CD4-positive, alpha-beta T cell (primary cell): ENCODE results near the gene KBTBD4. TPM values are rescaled to one million over a fixed set of nuclear protein-coding genes. Genes with fewer than 3 reads are reported as not detected.

Experiments
- ATAC-seq: fragments of 200-7000 bp; cut with Tn5 transposase; one replicate; pipeline ENCODE4 v1.10.0; 2022; ENCODE audit warnings: mild to moderate bottlenecking; ENCODE audit not compliant: poor library complexity
- CTCF ChIA-PET: fragments of 350-600 bp; sonication (Branson Sonifier 250); formaldehyde crosslinking; loops from one replicate; lab custom pipeline; 2021; ENCODE audit warnings: antibody characterized with exemption, inconsistent platforms; lab: Charles Lee
- POLR2A ChIA-PET: fragments of 350-600 bp; sonication (Branson Sonifier 250); formaldehyde crosslinking; loops from one replicate; lab custom pipeline; 2021; ENCODE audit warnings: antibody characterized with exemption, inconsistent platforms; lab: Charles Lee
- DNase-seq, 14 experiments: peaks; one replicate each; pipeline ENCODE4 v3.0.0-alpha.2; 2013 to 2020; ENCODE audit warnings: mixed read lengths in 2 of 14
- H3K27ac ChIP-seq, 2 donors: one replicate each; pipeline versions ENCODE4 v1.5.1 to v1.7.0; 2013; ENCODE audit warnings: low read length in 2 of 2, low read depth in 1 of 2, mild to moderate bottlenecking in 1 of 2
- H3K27me3 ChIP-seq, 2 experiments: 1 replicate in 1 of 2; 2 replicates in 1 of 2; pipeline versions ENCODE4 v1.6.1 to v1.7.0; 2013; ENCODE audit warnings: low read length in 2 of 2, control low read depth in 1 of 2, mild to moderate bottlenecking in 1 of 2, moderate library complexity in 1 of 2; ENCODE audit not compliant: insufficient read depth in 2 of 2, control insufficient read depth in 1 of 2
- H3K36me3 ChIP-seq: one replicate; pipeline ENCODE4 v1.6.1; 2013; ENCODE audit warnings: low read length, control low read depth; ENCODE audit not compliant: insufficient read depth
- H3K4me1 ChIP-seq: one replicate; pipeline ENCODE4 v1.6.1; 2013; ENCODE audit warnings: low read length, control low read depth; ENCODE audit not compliant: insufficient read depth
- H3K4me3 ChIP-seq: one replicate; pipeline ENCODE4 v1.5.1; 2013; ENCODE audit warnings: mild to moderate bottlenecking, low read length, moderate library complexity
- H3K9me3 ChIP-seq, 2 experiments: 1 replicate in 1 of 2; 2 replicates in 1 of 2; pipeline versions ENCODE4 v1.6.1 to v1.7.0; 2013; ENCODE audit warnings: low read length in 2 of 2, mild to moderate bottlenecking in 2 of 2, control low read depth in 1 of 2, moderate library complexity in 1 of 2; ENCODE audit not compliant: control insufficient read depth in 1 of 2, insufficient read depth in 1 of 2
- H3K27ac Mint-ChIP-seq: one replicate; pipeline ENCODE4 v1.8.0; 2020; ENCODE audit warnings: mixed read lengths
- H3K27me3 Mint-ChIP-seq: one replicate; pipeline ENCODE4 v1.8.0; 2021; ENCODE audit warnings: mixed read lengths
- H3K36me3 Mint-ChIP-seq: one replicate; pipeline ENCODE4 v1.8.0; 2021; ENCODE audit warnings: low read depth, mixed read lengths
- H3K4me1 Mint-ChIP-seq: one replicate; pipeline ENCODE4 v1.8.0; 2021; ENCODE audit warnings: low read depth, mixed read lengths
- H3K4me3 Mint-ChIP-seq: one replicate; pipeline ENCODE4 v1.8.0; 2020; ENCODE audit warnings: mild to moderate bottlenecking, mixed read lengths
- H3K9me3 Mint-ChIP-seq: one replicate; pipeline ENCODE4 v1.8.0; 2020; ENCODE audit warnings: mixed read lengths
- intact Hi-C, 2 experiments: fragments of 100-400 bp; cut with DNase I in 1 of 2; cut with micrococcal nuclease in 1 of 2; formaldehyde crosslinking; loops; one replicate each; pipeline versions ENCODE4 v1.15.1 to v1.9.0; 2023 to 2025; cut with DNase I, micrococcal nuclease
- total RNA-seq, 174 experiments: library from RNA in 2 of 174; stranded (reverse) in 2 of 174; gene quantifications; one replicate each; pipeline ENCODE4 v1.2.3 and lab custom pipeline; 2021 to 2026
- TF ChIP-seq, protein P1 (sequence below): fragments of 200-600 bp; IDR thresholded peaks from one replicate; pipeline ENCODE4 v1.8.0; 2022; ENCODE audit warnings: antibody characterized with exemption, mild to moderate bottlenecking

Gene KBTBD4
- total RNA-seq, 2 experiments from 2014 or later, result 29.1 to 30.2 TPM

DNA sequence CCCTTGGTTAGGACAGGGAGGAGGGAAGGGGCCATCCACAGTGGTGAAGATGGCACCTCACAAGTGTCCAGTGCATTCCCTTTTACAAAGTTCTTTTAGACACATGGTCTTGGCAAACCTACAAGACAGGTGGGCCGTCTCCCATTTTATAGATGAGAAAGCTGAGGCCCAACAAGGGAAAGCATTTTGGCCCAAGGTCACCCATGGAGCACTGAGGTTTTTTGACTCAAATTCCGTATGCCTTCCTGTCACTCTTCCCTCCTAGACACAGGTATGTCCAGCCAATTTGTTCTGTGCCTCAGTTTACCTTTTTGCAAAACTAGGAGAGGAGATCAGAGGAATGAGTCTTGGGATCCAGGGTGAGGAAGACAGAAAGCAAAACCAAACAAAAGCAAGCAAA is 14.2 kb upstream of the KBTBD4 start:
- no peak overlapping the region for H3K4me3 ChIP-seq
- no peaks in the 10 kb centered on the region for H3K9me3 Mint-ChIP-seq
- H3K27ac Mint-ChIP-seq, result no peak overlapping the region
- DNase-seq, result no peak
- no peak overlapping the region for H3K27ac ChIP-seq
- CTCF ChIA-PET, result no interaction called here
- H3K4me1 ChIP-seq, result peaks cover 12% of the 10 kb centered on the region
- H3K4me1 Mint-ChIP-seq, result no peaks in the 10 kb centered on the region
- H3K9me3 ChIP-seq, result peaks cover 0 to 14% of the 10 kb centered on the region in 2 experiments
- no peak for ATAC-seq
- TF ChIP-seq, protein P1, sequence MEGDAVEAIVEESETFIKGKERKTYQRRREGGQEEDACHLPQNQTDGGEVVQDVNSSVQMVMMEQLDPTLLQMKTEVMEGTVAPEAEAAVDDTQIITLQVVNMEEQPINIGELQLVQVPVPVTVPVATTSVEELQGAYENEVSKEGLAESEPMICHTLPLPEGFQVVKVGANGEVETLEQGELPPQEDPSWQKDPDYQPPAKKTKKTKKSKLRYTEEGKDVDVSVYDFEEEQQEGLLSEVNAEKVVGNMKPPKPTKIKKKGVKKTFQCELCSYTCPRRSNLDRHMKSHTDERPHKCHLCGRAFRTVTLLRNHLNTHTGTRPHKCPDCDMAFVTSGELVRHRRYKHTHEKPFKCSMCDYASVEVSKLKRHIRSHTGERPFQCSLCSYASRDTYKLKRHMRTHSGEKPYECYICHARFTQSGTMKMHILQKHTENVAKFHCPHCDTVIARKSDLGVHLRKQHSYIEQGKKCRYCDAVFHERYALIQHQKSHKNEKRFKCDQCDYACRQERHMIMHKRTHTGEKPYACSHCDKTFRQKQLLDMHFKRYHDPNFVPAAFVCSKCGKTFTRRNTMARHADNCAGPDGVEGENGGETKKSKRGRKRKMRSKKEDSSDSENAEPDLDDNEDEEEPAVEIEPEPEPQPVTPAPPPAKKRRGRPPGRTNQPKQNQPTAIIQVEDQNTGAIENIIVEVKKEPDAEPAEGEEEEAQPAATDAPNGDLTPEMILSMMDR, result no peak
- H3K4me3 Mint-ChIP-seq, result no peak overlapping the region
- peaks cover 25 to 41% of the 10 kb centered on the region in 2 experiments for H3K27me3 ChIP-seq
- no peaks in the 10 kb centered on the region for H3K36me3 Mint-ChIP-seq
- intact Hi-C loops, result no loop called here
- H3K27me3 Mint-ChIP-seq, result peaks cover 37% of the 10 kb centered on the region
- no peaks in the 10 kb centered on the region for H3K36me3 ChIP-seq
- POLR2A ChIA-PET, result no interaction called here

DNA sequence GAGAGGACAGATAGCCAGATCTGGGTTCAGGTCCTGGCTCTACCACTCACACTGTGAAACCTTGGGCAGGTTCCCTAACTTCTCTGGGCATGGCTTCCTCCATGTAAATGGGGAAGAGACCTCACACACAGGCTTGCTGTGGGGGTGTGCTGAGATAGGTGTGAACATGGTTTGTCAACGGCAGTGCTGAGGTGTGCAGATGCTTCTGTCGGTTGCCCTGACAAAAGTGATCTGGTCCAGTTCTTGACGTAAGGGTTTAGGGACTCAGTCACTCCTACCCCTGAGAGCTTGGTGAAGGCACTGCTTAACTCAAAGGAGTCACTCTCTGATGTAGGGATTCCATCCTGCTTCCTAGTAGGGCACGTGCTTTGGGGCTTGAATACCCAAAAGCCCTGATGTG is 13.5 kb upstream of the KBTBD4 start:
- TF ChIP-seq, protein P1, result no peak
- Histone ChIP-seq H3K9me3 (peaks cover 0 to 14% of the 10 kb centered on the region in 2 experiments), H3K27ac (no peak overlapping the region), H3K27me3 (peaks cover 25 to 41% of the 10 kb centered on the region in 2 experiments), H3K4me3 (no peak overlapping the region), H3K36me3 (no peaks in the 10 kb centered on the region), H3K4me1 (peaks cover 12% of the 10 kb centered on the region)
- Mint-ChIP-seq H3K9me3 (no peaks in the 10 kb centered on the region), H3K4me3 (no peak overlapping the region), H3K27ac (no peak overlapping the region), H3K27me3 (peaks cover 37% of the 10 kb centered on the region), H3K36me3 (no peaks in the 10 kb centered on the region), H3K4me1 (no peaks in the 10 kb centered on the region)
- CTCF ChIA-PET, result no interaction called here
- intact Hi-C loops, result no loop called here
- DNase-seq (no peak), ATAC-seq (no peak)
- POLR2A ChIA-PET, result no interaction called here

GRCh38 chr11:47591764-47592163 is 13.0 kb upstream of the KBTBD4 start:
- H3K4me1 Mint-ChIP-seq, result no peaks in the 10 kb centered on the region
- Histone ChIP-seq H3K4me1 (peaks cover 12% of the 10 kb centered on the region), H3K36me3 (no peaks in the 10 kb centered on the region), H3K4me3 (no peak overlapping the region), H3K27me3 (peaks cover 25 to 41% of the 10 kb centered on the region in 2 experiments), H3K9me3 (peaks cover 0 to 14% of the 10 kb centered on the region in 2 experiments), H3K27ac (no peak overlapping the region)
- no peaks in the 10 kb centered on the region for H3K9me3 Mint-ChIP-seq
- no peak overlapping the region for H3K27ac Mint-ChIP-seq
- POLR2A ChIA-PET, result no interaction called here
- no peak for ATAC-seq
- no peaks in the 10 kb centered on the region for H3K36me3 Mint-ChIP-seq
- DNase-seq, result no peak
- CTCF ChIA-PET, result no interaction called here
- TF ChIP-seq, protein P1, result no peak
- H3K4me3 Mint-ChIP-seq, result no peak overlapping the region
- H3K27me3 Mint-ChIP-seq, result peaks cover 37% of the 10 kb centered on the region
- intact Hi-C loops, result no loop called here
